Neural cell (in vitro differentiated cells): Measurements from ENCODE around the gene PTPRN2. TPM values are rescaled to one million over a fixed set of nuclear protein-coding genes. Genes with fewer than 3 reads are reported as not detected.

Experiments used
- H2AFZ ChIP-seq: fragments of 200-600, 300-800 bp; sonication (generic), shearing (Covaris generic); 2 replicates; pipeline ENCODE4 v1.6.0; 2014; ENCODE audit warnings: low read depth, mild to moderate bottlenecking, antibody characterized with exemption, low read length, moderate library complexity
- H3F3A ChIP-seq: fragments of 200-600 bp; shearing (Covaris generic); 2 replicates; pipeline ENCODE4 v1.6.1; 2016; ENCODE audit warnings: mild to moderate bottlenecking, moderate library complexity, mixed read lengths, antibody characterized with exemption, low read length; ENCODE audit not compliant: insufficient read depth, poor library complexity, severe bottlenecking
- H3K27ac ChIP-seq: fragments of 200-600, 300-800 bp; sonication (generic), shearing (Covaris generic); 2 replicates; pipeline ENCODE4 v1.5.1; 2014; ENCODE audit warnings: mild to moderate bottlenecking, low read length, moderate library complexity
- H3K27me3 ChIP-seq: fragments of 300-800, 200-600 bp; sonication (generic), shearing (Covaris generic); 2 replicates; pipeline ENCODE4 v1.6.0; 2014; ENCODE audit warnings: mild to moderate bottlenecking, low read depth, low read length, moderate library complexity; ENCODE audit not compliant: insufficient read depth
- H3K36me3 ChIP-seq: fragments of 300-800, 200-600 bp; sonication (generic), shearing (Covaris generic); 2 replicates; pipeline ENCODE4 v1.5.1; 2014; ENCODE audit warnings: mild to moderate bottlenecking, antibody characterized with exemption, low read length, moderate library complexity; ENCODE audit not compliant: insufficient read depth
- H3K4me2 ChIP-seq: fragments of 300-800, 200-600 bp; sonication (generic), shearing (Covaris generic); 2 replicates; pipeline ENCODE4 v1.6.0; 2014; ENCODE audit warnings: mild to moderate bottlenecking, low read length
- H3K4me3 ChIP-seq: fragments of 300-800, 200-600 bp; sonication (generic), shearing (Covaris generic); 2 replicates; pipeline ENCODE4 v1.5.1; 2014; ENCODE audit warnings: mild to moderate bottlenecking, low read length, moderate library complexity
- H3K79me2 ChIP-seq: fragments of 200-600 bp; shearing (Covaris generic); replicated peaks from 2 replicates; pipeline ENCODE4 v1.6.0; 2014; ENCODE audit warnings: mild to moderate bottlenecking, low read length, moderate library complexity; ENCODE audit not compliant: insufficient read depth
- H3K9ac ChIP-seq: fragments of 300-800, 200-600 bp; sonication (generic), shearing (Covaris generic); 2 replicates; pipeline ENCODE4 v1.6.1; 2016; ENCODE audit warnings: mild to moderate bottlenecking, low read length, mixed read lengths
- H3K9me2 ChIP-seq: fragments of 200-600 bp; shearing (Covaris generic); 2 replicates; pipeline ENCODE4 v1.6.1; 2016; ENCODE audit warnings: mild to moderate bottlenecking, low read length, mixed read lengths; ENCODE audit not compliant: insufficient read depth
- H3K9me3 ChIP-seq: fragments of 200-600, 300-800 bp; sonication (generic), shearing (Covaris generic); 2 replicates; pipeline ENCODE4 v1.6.1; 2016; ENCODE audit warnings: mild to moderate bottlenecking, mixed run types, low read length, moderate library complexity, mixed read lengths
- H4K20me1 ChIP-seq: fragments of 200-600 bp; shearing (Covaris generic); 2 replicates; pipeline ENCODE4 v1.6.1; 2016; ENCODE audit warnings: mild to moderate bottlenecking, mixed run types; ENCODE audit not compliant: insufficient read depth
- EP300 ChIP-seq: fragments of 450-650 bp; conservative IDR thresholded peaks from 2 replicates; pipeline ENCODE4 v1.6.1; 2014; ENCODE audit warnings: antibody characterized with exemption, mild to moderate bottlenecking, moderate library complexity; ENCODE audit not compliant: poor library complexity, severe bottlenecking
- EZH2 ChIP-seq: fragments of 200-600, 300-800 bp; shearing (Covaris generic), sonication (generic); IDR thresholded peaks from 2 replicates; pipeline ENCODE4 v1.6.1; 2014; ENCODE audit warnings: antibody characterized with exemption, low read length, borderline replicate concordance, mild to moderate bottlenecking; ENCODE audit not compliant: insufficient read depth, poor library complexity, severe bottlenecking
- MXI1 ChIP-seq: fragments of 450-650 bp; conservative IDR thresholded peaks from 2 replicates; pipeline ENCODE4 v1.6.1; 2014; ENCODE audit warnings: antibody characterized with exemption, mild to moderate bottlenecking; ENCODE audit not compliant: poor library complexity, severe bottlenecking
- POLR2AphosphoS5 ChIP-seq: IDR thresholded peaks from 2 replicates; pipeline ENCODE4 v1.6.1; 2012
- RAD21 ChIP-seq: fragments of 450-650 bp; conservative IDR thresholded peaks from 2 replicates; pipeline ENCODE4 v1.6.1; 2014; ENCODE audit warnings: antibody characterized with exemption, mild to moderate bottlenecking, moderate library complexity
- REST ChIP-seq: IDR thresholded peaks from 2 replicates; pipeline ENCODE4 v1.6.1; 2012; ENCODE audit warnings: borderline replicate concordance
- SMC3 ChIP-seq: fragments of 450-650 bp; conservative IDR thresholded peaks from 2 replicates; pipeline ENCODE4 v1.6.1; 2014; ENCODE audit warnings: antibody characterized with exemption, mild to moderate bottlenecking, moderate library complexity; ENCODE audit not compliant: poor library complexity
- TAF1 ChIP-seq: IDR thresholded peaks from 2 replicates; pipeline ENCODE4 v1.6.1; 2012; ENCODE audit warnings: low read depth
- polyA plus RNA-seq: library from polyadenylated mRNA; depleted of rRNA; stranded (reverse); fragments of >200 nt; gene quantifications from 2 replicates; pipeline ENCODE4 v1.2.3, GENCODE V29; 2014
- TF ChIP-seq, protein P1 (sequence below): fragments of 450-650 bp; IDR thresholded peaks from 2 replicates; pipeline ENCODE4 v1.5.1; 2014; ENCODE audit warnings: antibody characterized with exemption, mild to moderate bottlenecking, moderate library complexity; ENCODE audit not compliant: poor library complexity, severe bottlenecking

Gene PTPRN2
- polyA plus RNA-seq, 1 donor from 2014 or later, result 31.0 TPM

- H3K9me3 ChIP-seq, result no peaks in the 10 kb centered on the region
- TF ChIP-seq POLR2AphosphoS5, result no peak
- TF ChIP-seq RAD21, result no peak
- no peak for TF ChIP-seq TAF1
- TF ChIP-seq, protein P1, sequence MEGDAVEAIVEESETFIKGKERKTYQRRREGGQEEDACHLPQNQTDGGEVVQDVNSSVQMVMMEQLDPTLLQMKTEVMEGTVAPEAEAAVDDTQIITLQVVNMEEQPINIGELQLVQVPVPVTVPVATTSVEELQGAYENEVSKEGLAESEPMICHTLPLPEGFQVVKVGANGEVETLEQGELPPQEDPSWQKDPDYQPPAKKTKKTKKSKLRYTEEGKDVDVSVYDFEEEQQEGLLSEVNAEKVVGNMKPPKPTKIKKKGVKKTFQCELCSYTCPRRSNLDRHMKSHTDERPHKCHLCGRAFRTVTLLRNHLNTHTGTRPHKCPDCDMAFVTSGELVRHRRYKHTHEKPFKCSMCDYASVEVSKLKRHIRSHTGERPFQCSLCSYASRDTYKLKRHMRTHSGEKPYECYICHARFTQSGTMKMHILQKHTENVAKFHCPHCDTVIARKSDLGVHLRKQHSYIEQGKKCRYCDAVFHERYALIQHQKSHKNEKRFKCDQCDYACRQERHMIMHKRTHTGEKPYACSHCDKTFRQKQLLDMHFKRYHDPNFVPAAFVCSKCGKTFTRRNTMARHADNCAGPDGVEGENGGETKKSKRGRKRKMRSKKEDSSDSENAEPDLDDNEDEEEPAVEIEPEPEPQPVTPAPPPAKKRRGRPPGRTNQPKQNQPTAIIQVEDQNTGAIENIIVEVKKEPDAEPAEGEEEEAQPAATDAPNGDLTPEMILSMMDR, result no peak
- no peak for TF ChIP-seq SMC3
- no peak for TF ChIP-seq REST
- TF ChIP-seq EZH2, result no peak
- TF ChIP-seq MXI1, result no peak
- TF ChIP-seq EP300, result no peak
- peak overlapping the region; percentile 85 for H3K27ac ChIP-seq
Observed at GRCh38 chr7:157886711-157887110, 700.9 kb downstream of the PTPRN2 start.

GRCh38 chr7:157886266-157886665 is 701.4 kb downstream of the PTPRN2 start:
- Histone ChIP-seq H2AFZ (no peak overlapping the region), H3K4me3 (peak overlapping the region; percentile 45), H3K9ac (peak overlapping the region; percentile 58), H3K4me2 (peak overlapping the region; percentile 9), H4K20me1 (no peaks in the 10 kb centered on the region), H3K79me2 (no peaks in the 10 kb centered on the region), H3K36me3 (no peaks in the 10 kb centered on the region), H3K9me3 (no peaks in the 10 kb centered on the region), H3K9me2 (no peaks in the 10 kb centered on the region), H3K27ac (peak overlapping the region; percentile 85), H3F3A (no peaks in the 10 kb centered on the region), H3K27me3 (no peaks in the 10 kb centered on the region)
- TF ChIP-seq, protein P1, result no peak
- TF ChIP-seq SMC3, result peak; percentile 44
- TF ChIP-seq RAD21, result peak; percentile 48
- peak; percentile 50 for TF ChIP-seq POLR2AphosphoS5
- peak; percentile 85 for TF ChIP-seq EP300
- peak; percentile 37 for TF ChIP-seq TAF1
- peak; percentile 70 for TF ChIP-seq REST
- TF ChIP-seq EZH2, result no peak
- TF ChIP-seq MXI1, result peak; percentile 51

More at GRCh38 chr7:157886711-157887110, 700.9 kb downstream of the PTPRN2 start:
- H3F3A ChIP-seq, result no peaks in the 10 kb centered on the region
- no peaks in the 10 kb centered on the region for H4K20me1 ChIP-seq
- H3K4me3 ChIP-seq, result peak overlapping the region; percentile 45
- no peaks in the 10 kb centered on the region for H3K36me3 ChIP-seq
- H3K79me2 ChIP-seq, result no peaks in the 10 kb centered on the region
- H3K9me2 ChIP-seq, result no peaks in the 10 kb centered on the region
- no peak overlapping the region for H2AFZ ChIP-seq
- no peaks in the 10 kb centered on the region for H3K27me3 ChIP-seq
- H3K9ac ChIP-seq, result peak overlapping the region; percentile 58
- H3K4me2 ChIP-seq, result peak overlapping the region; percentile 9
